Activated CD4-positive, alpha-beta T cell treated with anti-CD3 and anti-CD28 coated beads, Interleukin-2, Interleukin-6, amounts not matched to agents 100 ng/mL and 50 ng/mL, durations not matched to agents 16 hours and 8 hours (primary cell): ENCODE results near the gene EFNB2.

Experiments used
- DNase-seq: peaks from one replicate; pipeline ENCODE4 v3.0.0-alpha.2; 2020

The EFNB2 gene

DNA sequence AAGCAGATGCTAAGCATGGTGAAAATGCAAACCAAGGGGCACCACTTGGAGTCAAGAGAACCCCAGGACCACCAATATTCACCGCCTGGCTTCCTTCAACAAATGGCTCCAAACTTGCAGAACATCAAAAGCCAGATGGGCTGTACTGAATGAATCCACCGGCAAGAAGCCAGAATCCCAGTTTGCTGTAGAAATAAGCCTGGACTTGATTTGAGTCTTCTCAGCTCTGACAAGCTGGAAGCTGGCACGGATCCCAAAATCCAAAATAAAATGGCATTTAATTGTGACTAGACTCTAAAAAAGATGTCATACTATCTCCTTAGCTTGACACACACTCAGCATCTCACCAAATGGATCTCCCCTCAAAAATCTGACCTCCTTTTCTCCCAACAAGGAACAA, 11.9 kb downstream of the EFNB2 start:
- no peak for DNase-seq

DNA sequence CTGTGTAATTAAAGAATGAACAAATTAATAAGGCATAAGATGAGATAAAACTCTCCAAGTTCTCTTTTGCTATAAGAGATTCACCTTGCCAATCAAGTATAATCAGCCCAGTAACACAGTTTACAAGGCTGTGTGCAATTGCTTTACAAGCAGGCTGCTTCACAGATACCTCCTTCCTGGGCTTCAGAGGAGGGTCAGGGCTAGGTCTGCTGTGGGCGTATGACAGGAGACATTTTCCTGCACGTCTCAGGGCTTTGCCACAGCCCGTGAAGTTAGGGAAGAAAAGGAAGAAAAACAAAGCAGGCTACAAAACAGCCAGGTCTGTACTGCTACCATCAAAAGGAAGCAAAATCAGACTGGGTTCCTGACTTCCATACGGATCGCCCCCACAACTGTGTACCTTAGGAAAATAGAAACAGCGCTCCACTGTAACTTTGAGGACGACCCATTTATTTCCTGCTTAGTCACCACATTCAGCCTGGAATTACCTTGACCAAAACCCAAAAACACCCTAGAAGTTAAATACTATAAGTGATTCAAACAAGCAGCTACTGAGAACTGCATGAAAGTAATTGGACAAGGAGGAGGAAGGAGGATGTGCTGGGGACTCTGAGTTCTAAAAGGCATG, 12.4 kb downstream of the EFNB2 start:
- no peak for DNase-seq

- DNase-seq, result no peak
Measured at GRCh38 chr13:106522112-106522705, 13.3 kb downstream of the EFNB2 start.

GRCh38 chr13:106521095-106521799, 14.2 kb downstream of the EFNB2 start:
- DNase-seq, result no peak

- DNase-seq, result no peak
Measured at GRCh38 chr13:106520251-106521054, 15.0 kb downstream of the EFNB2 start.

- DNase-seq, result no peak
Measured at GRCh38 chr13:106518512-106518911, 16.9 kb downstream of the EFNB2 start.

GRCh38 chr13:106517109-106517847, 18.2 kb downstream of the EFNB2 start:
- no peak for DNase-seq

DNA sequence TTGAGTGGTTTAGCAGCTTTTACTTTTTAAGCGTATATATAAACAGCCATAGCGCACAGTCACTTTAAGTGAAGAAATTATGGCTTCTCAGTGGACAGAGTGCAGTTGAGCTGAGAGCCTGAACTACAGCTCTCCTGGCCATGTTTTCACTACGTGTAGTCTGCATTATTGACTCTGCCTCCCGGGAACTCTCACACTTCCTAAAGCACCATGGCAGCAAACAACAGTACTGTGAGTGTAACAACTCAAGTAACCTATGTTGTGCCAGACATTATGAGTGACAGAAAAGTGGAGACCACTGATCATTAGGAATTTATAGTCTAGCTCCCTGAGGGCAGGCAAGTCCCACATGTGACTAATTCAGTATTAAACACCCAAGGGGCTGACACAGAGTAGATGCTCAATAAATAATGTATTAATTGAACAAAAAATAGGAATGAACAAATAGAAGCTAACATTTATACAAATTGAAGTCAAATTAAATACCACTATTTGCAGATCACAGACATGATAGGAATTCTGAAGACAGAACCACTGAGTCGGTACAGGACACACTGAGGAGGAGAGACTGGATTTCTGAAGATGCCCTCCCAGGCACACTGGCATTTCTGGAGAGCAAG, 19.7 kb downstream of the EFNB2 start:
- no peak for DNase-seq

GRCh38 chr13:106514928-106515634, 20.4 kb downstream of the EFNB2 start:
- DNase-seq, result no peak

GRCh38 chr13:106513025-106513983, 22.2 kb downstream of the EFNB2 start:
- no peak for DNase-seq

GRCh38 chr13:106507560-106508274, 27.7 kb downstream of the EFNB2 start:
- peak; percentile 33 for DNase-seq

- DNase-seq, result no peak
Measured at GRCh38 chr13:106506286-106506685, 29.2 kb downstream of the EFNB2 start.

- no peak for DNase-seq
Measured at GRCh38 chr13:106505732-106506131, 29.7 kb downstream of the EFNB2 start.

DNA sequence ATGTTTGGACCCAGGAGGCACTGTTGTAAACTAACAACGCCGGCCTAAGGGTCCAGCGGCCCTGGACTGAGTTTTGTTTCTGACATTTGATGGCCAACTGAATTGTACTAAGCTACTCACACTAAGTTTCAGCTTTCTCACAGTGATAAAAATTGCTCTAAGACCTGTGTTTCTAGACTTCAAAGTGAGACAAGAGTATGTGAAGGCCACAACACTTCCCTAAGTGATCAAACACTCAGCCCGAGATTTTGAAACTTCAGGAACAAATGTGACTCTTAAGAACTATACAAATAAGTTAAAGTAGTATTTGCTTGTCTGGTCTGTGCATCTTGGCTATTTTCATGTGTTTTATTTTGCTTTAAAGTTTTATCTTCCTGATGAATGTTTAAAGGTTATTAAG, 30.2 kb downstream of the EFNB2 start:
- DNase-seq, result no peak

DNA sequence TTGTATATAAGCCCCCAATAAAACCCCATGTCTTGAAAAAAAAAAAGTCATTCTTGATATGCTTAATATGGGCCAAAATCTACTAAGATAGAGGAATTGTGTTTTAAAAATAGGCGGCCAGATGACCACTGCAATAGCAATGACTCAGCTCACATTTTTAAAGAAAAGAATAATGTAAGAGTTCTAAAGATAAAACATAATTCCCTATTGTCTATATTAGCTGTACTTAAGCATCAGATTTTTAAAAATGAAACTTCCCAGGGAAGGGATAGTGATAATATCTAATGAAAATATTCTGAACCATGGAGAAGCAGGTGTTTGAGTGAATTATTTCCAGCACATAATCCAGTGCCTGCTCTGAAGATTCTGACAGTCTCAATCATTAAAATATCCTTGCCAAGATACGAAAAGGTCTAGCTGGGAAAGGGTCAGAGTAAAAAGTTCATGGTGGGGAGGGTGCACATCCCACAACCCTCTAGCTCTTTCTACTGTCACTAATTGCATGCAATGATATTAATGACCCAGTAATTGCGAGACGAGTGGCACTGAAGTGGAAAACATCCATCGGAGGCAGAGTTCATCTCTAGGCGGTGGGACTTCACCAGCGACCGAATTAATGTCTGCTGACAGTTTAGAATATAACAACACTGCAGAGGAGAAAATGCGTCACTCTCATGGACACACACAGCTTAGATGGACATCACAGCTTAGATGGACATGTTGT, 31.6 kb downstream of the EFNB2 start:
- no peak for DNase-seq

GRCh38 chr13:106503272-106503671, 32.2 kb downstream of the EFNB2 start:
- no peak for DNase-seq

DNA sequence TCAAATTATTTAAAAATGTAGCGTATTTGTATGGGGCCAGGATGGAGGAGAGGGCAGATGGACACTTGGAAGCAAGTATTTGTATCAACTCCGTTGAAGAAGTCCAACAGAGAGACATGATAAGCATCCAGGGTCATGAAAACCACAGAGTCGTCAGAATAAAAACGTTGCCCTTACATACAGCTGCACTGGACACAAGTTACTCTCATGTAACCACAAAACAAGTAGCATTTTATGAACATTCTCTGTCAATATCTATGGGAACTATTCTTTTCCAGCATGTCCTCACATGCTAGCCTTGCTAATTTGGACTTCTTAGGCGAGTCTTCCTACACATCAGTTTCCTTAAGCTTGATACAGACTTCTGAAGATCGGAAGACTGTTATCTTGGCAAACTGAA, 35.0 kb downstream of the EFNB2 start:
- no peak for DNase-seq

DNA sequence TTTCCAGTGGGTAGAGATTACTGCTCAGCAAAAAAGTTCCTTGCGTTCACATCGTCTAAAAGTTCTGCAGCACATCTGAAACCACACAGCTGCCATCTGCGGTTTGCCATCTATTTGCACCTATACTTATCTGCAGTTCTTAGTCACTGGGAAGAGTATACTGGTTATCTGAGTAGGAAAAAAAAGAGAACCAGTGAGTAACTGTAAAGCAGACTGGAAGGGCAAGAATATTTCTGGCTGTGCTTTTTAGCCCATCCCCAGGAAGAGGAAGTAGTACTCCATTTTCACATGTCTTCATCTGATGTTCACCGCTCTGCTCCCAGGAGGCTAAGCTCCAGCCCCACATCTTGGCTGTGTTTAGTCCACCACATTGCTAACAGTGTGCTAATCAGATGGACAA, 35.6 kb downstream of the EFNB2 start:
- peak; percentile 9 for DNase-seq

DNA sequence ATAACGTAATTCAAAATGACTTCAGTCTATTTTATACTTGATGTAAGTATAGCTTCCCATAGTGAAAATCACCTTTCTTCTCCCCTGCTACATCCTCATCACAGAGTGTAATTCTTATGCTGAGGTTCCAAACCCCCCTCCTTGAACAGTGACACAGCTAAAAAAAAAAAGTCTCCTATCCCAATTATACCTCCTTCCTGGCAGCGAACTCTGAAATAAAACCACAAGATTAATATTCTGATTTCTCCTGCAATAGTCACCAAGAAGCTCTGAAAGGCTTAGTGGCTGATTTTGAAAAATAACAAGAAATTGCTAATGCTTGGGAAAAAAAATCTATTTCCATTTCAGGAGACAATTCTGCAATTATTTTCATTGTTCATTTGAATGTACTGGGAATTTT, 36.3 kb downstream of the EFNB2 start:
- DNase-seq, result no peak
